KBM-7 (cell line): ENCODE results near the gene PKP2.

Experiments
- DNase-seq: peaks from one replicate; pipeline ENCODE4 v3.0.0-alpha.2; 2015
- in situ Hi-C: fragments of 300-500 bp; cut with MboI; formaldehyde crosslinking; loops from 2 replicates; pipeline ENCODE4 v1.14.3; 2020; ENCODE audit warnings: low sequenced_read_pairs, low pct_unique_long_range_greater_than_20kb, mixed read lengths

The PKP2 gene

DNA sequence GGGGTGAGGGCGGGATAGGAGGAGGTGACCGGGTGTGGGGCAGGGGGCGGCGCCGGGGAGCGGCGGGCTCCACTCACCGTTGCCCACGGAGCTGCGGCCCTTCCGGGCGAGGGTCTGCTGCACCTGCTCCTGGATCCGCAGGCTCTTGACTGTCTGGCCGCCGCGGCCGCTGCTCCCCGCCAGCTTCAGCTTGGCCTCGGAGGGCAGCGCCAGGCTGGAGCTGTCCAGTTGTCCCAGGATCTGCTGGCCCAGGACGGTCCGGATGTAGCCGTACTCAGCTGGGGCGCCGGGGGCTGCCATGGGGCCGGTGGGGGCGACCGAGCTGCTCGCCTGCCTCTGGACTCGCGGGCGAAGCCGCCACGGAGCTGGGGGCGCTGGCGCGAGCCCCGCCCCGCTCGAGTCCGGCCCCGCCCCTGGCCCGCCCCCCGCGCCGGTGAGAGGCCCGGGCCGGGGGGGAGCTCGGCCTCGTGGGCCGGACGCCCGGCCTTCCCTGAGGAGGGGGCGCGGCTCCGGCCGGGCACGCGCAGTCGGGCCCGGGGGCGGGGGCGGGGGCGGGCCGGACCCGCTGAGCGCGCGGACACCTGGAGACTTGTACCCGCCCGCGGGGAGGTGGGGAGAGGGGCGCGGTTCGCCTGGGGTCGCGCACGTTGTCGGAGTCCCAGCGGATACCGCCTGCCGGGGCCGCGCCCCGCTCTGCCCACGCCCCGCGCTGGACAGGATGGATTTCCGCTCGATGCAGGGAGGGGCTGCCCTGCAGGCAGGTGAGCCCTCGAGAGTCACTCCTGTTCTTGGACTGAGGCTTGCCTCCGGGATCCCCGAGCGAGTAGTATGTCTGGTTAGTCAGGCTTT is at the start of gene PKP2:
Gene PKP2, minus strand, starts transcription at position 346 of the 849 bp plus-strand sequence. Its CDS starts 46 bp downstream, at position 300.
- peak; percentile 43 for DNase-seq
- in situ Hi-C loops: no loop called here

DNA sequence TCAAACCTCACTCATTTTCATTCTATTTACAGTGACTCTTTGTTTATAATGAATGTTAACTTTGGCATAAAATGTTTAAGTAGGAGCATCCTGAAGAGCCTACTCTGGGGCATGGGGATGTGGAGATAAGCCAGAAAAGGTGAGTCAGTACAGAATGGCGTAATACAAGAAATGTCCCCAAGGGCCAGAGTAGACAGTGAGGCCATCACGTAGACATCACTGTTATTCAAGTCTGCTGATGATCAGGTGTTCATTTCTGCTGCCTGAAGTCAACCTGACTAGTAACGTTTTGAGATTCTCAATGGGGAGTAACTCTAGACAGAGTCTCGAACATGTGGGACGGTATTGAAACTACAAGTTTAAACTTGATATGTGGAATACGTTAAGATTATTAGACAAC is 47.6 kb upstream of the PKP2 start:
- in situ Hi-C loops: loop anchor here (25.0 kb wide), 1 partner anchor 182 kb away; the partner anchor contains the start of gene YARS2
- DNase-seq: no peak

DNA sequence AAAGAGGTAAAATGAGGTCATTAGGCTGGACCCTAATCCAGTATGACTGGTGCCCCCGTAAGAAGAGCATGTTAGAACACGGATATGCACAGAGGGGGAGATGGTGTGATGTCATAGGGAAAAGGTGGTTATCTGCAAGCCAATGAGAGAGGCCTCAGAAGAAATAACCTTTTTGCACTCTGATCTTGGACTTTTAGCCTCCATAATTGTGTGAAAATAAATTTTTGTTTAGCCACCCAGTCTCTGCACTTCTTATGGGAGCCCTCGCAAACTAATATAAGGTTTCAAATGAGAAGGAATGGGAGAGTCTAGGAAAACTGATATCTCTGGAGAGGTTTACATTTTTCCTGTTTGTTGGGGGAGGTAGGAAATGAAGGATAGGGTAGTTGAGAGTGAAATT is 43.2 kb upstream of the PKP2 start:
- in situ Hi-C loops: loop anchor here (25.0 kb wide), 1 partner anchor 178 kb away; the partner anchor contains the start of gene YARS2
- DNase-seq: no peak

DNA sequence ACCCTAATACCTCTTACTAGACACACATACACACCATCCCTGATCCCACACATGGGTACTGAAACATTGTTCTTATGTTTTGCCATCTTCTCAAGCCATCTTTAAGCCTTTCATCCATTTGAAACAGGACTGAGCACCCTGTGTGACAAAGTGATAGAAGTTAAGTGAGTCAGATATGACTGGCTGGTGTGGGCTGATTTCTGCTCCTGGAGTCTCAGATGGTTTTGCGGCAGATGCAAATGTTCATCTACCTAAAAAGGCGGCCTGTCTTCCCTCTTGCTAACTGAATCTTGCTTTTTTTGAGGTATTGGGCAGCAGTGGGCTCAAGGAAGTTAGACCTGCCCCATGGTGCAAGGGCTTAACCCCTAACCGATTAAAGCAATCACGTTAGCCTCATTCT is 30.4 kb upstream of the PKP2 start:
- no peak for DNase-seq
- in situ Hi-C loops: loop anchor here (25.0 kb wide), 1 partner anchor 165 kb away; the partner anchor contains the start of gene YARS2

DNA sequence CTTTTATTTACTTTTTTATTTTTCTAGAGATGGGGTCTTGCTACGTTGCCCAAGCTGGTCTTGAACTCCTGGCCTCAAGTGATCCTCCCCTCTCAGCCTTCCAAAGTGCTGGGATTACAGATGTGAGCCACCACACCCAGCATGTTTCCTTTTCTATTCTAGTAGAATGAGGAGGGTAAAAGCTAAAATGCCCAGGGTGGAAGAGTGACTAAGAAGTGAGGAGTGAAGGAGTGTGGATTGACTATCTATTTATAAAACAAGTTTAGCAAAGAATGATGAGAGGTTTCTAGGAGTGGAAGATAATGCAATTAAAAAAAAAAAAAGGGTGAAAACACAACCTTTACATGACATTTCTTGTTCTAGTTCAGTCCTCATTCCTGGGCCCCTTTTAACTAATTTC is 29.8 kb upstream of the PKP2 start:
- in situ Hi-C loops: loop anchor here (25.0 kb wide), 1 partner anchor 164 kb away; the partner anchor contains the start of gene YARS2
- no peak for DNase-seq

DNA sequence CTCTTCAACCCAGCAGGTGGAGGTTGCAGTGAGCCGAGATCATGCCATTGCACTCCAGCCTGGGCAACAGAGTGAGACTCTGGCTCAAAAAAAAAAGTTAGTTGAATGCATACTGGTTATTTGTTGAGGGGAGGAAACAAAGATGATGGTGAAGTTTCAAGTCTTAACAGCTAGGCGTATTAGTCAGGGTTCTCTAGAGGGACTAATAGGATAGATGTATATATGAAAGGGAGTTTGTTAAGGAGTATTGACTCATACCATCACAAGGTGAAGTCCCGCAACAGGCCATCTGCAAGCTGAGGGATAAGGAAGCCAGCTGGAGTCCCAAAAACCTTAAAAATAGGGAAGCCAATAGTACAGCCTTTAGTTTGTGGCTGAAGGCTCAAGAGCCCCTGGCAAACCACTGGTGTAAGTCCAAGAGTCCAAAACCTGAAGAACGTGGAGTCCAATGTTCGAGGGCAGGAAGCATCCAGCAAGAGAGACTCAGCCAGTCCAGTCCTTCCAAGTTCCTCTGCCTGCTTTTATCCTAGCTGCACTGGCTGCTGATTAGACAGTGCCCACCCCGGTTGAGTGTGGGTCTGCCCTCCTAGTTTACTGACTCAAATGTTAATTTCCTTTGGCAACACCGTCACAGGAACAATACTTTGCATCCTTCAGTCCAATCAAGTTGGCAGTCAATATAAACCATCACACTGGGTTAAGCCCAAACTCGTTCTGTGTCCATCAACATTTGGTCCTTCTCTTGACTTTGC is 26.1 kb upstream of the PKP2 start:
- DNase-seq: no peak
- in situ Hi-C loops: no loop called here

DNA sequence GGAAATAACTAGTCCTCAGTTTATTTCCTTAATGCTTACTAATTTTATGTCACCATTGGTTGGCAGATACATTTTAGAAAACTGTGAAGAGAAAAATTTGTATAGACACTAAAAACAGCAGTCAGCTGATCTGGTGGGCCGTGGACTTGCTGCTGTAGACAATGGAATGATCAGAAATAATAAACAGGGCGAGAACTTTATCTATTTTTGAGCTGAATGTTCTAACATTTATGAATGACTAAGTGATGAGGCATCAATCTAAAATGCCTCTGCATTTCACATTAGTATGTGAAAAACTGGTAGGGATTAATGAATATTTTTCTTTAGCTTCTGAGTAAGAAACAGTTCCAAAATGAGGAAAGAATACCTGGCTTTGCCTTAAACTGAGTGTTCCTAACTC is 24.8 kb upstream of the PKP2 start:
- no peak for DNase-seq
- in situ Hi-C loops: no loop called here

DNA sequence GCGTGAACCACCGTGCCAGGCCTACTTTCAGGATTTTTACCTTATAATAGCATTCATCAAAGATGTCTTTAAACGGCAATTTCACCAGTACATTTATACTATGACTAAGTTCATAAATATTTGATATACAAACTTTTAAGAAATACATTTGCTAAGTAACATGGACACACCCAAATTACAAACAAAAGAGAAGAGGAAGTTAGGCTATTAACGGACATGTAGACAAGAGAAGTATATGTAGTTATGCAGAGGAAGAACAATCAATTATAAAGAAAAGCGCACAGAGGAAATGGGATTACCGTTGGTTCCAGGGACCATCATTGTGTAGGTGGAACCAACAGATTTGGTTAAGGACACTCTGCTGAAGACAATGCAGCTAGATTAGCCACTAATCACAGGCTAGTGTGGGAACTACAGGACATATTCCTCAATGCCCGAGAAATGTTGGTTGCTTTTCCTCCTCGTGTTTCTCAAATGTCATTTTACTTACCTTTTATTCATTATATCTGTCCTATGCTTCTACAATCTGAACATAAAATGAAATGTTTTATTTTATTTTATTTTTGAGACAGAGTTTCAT is 24.0 kb upstream of the PKP2 start:
- in situ Hi-C loops: no loop called here
- DNase-seq: peak; percentile 18

DNA sequence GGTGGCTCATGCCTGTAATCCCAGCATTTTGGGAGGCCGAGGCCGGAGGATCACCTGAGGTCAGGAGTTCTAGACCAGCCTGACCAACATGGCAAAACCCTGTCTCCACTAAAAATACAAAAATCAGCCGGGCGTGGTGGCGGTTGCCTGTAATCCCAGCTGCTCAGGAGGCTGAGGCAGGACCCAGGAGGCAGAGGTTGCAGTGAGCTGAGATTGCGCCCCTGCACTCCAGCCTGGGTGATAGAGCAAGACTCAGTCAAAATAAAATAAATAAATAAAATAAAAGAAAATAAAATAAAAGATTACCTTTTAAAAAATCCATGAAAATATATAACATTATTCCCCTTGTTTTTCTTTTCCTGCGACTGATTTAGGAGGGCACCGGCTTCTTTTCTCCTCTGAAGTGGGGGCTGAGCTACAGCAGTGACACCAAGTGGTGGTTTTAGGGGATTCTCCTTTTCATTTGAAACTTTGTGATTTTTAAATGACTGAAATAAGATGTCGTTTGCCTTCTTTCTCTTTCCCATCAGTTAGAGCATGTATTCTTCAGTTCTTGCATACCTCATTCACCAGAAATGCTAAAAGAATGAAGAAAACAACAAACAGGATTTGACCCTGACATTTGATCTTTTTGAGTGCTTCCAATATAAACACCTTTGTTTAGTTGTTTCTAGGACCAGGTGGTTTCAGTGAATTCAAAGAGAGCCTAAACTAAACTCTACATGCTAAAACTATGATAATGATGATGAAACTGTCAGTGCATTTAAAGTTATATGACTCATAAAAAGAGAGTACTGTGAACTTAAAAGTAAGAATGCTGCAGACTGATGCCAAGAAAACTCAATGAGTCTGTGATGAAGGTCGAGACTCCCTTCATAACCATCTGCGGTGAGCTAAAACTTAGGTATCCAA is 22.6 kb upstream of the PKP2 start:
- in situ Hi-C loops: no loop called here

DNA sequence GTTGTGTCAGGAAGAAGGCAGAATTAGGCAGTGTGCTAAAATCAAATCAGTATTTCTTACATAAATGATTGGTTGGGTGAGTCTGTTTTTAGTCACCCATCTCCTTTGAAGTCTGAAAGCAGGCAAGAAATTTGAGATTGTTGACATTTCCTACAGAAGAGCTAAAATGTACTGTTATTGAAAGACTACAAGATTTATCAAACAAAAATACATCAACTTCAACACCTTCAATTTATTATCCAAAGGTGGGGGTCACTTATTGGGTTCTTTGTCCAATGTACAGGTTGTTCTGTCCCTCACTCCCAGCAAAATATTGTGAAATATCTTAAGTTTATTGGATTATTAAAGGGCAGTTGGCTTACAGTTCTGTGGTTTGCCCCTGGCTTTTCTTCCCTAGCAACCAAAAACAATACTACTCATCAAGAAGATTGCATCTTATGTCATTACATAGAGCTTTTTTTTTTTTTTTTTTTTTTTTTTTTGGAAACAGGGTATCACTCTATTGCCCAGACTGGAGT is 20.6 kb upstream of the PKP2 start:
- in situ Hi-C loops: no loop called here
- DNase-seq: no peak

More for the DNA sequence above, 22.6 kb upstream of the PKP2 start:
- peak; percentile 56 for DNase-seq

DNA sequence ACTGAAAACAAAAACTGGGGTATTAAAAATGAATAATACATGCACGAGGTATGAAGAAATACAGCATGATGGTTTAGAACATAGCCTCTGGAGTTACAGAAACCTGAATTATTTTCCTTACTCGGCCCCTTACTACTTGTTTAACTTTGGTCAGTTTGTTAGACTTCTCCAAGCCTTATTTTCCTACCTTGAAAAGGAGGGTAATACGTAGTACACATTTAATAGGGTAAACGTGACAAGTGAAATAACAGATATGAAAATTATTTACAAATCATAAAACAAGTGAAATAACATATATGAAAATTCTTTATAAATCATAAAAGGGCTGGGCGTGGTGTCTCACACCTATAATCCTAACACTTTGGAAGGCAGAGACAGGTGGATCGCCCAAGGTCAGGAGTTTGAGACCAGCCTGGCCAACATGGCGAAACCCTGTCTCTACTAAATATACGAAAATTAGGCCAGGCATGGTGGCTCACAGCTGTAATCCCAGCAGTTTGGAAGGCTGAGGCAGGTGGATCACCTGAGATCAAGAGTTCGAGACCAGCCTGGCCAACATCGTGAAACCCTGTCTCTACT is 11.4 kb upstream of the PKP2 start:
- in situ Hi-C loops: no loop called here
- DNase-seq: no peak

DNA sequence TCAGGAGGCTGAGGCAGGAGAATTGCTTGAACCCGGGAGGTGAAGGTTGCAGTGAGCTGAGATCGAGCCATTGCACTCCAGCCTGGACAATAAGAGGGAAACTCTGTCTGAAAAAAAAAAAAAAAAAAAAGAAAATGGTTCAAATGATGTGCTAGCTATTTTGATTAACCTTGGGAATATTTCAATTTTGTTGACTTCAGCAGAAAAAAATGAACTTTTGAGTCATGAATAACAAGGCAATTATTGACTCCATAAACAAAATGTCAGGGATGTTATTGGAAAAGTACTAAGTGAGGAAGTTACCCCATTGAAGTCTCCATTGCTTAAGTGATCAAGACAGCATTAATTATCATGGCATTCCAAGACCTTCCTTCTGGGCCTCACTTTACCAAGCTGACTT is 10.6 kb upstream of the PKP2 start:
- in situ Hi-C loops: no loop called here
- no peak for DNase-seq

DNA sequence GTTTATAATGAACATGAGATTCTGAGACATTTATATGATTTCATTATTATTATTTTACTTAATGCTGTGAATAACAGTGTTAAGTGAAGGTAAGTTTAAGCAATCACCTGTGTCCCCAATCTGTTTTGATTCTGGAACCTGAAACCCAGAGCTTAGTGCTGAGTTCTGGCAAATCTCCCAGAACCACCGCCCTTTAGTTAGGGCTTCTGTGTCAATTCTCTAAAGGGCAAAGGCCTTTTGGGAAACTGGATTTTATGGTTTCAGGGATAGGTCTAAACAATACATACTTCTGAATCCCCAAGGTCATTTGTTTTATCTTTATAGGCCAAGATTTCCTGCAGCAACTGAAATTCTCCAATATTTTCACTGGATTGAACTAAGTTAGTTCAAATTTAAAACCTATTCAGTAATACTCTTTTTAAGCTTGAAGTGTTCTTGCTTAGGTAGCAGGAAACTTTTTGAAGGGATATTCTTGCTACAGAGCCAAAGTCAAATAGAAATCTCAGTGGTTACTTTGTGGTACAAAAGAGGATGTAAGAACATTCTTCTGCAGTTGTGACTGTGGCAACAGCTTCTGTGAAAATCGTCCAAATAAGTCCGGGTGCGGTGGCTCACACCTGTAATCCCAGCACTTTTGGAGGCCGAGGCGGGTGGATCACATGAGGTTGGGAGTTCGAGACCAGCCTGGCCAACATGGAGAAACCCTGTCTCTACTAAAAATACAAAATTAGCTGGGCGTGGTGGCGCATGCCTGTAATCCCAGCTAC is 10.0 kb upstream of the PKP2 start:
- no peak for DNase-seq
- in situ Hi-C loops: no loop called here

DNA sequence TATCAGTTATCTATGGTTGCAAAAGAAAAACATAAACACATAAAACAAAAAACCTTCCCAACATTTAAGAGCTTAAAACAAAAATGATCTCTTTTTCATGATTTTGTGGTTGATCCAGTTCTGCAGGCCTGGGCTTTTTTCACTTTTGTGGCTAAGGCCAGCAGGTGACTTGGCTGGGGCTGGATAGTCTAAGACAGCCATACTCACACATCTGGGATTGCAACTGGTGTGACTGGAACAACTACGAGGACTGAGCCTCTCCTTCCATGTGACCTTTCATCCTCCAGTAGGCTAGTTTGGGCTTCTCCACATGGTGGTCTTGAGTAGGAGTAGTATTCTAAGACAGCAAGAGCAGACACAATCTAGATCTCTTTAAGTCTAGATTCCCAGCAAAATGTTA is 7.2 kb upstream of the PKP2 start:
- in situ Hi-C loops: no loop called here
- no peak for DNase-seq

DNA sequence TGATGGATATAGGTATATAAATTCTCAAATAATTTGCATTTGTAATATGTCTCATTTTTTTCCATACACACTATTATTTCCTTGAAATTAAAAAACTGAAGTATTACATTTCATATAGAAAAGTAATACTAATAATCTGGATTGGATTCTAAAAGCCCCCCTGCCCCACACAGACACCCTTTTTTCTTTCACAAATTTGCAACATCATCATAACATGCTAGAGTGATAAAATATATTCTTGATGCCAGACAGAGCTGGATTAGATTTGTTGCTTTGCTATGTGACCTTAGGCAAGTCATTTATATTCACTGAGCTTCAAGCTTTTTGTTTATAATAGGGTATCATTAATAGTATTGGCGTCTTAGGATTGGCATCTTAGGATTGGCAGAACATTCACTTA is 6.7 kb upstream of the PKP2 start:
- no peak for DNase-seq
- in situ Hi-C loops: no loop called here

DNA sequence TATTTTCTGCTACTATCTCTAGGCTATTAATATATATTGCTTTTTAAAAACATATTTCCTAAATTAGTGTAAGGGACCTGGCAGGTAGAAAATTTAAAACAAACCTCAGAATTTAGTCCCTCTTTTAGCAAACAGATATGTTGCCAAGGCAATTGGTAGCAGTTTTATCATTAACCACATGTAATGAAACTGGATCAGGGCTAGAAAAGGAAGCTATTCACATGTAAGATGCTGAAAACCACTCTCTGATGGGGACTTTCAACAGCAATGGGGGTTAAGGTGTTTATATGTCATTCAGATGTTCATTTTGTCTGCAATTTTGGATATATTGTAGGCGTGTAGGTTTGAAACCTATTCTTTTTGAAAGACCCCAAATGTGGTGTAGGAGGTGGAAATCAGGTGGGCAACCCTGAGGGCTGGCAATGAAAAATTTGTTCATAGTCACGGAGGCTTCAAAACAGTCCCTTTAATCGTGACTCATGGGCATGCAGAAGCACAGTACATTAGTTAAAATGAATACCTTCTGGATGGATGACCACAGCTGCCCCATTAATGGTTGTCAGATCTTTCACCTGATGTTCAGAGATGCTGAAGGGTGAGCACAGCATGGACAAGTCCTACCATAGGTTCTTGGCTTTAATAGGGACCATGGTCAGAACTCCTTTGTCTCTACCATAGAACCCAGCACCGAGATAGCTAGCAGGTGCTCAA is 5.9 kb upstream of the PKP2 start:
- in situ Hi-C loops: no loop called here
- no peak for DNase-seq

DNA sequence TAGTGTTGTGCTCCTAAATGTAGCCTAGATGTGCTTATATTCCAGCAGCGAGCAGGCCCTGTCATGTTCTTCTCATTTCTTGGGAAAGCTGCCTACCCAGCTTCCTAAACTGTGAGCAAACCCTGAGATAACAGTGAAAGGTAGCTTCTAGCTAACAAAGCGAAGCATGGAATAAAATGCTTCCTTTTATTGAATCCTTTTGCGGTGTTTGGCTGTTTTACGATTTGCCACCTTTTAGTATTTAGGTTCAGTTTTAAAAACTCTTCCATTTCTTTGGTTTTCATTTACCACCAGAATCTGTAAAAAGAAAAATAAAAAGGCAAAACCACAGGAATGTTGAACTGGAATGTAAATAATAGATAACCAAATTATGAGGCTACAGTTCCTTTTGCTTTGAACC is 5.0 kb upstream of the PKP2 start:
- no peak for DNase-seq
- in situ Hi-C loops: no loop called here
